Measurements from ENCODE around the gene OOEP.

The OOEP gene

GRCh38 chr6:73377225-73377624, 7.5 kb upstream of the OOEP start:
- Histone ChIP-seq H3K4me3 (ENCODE audit: low read depth, low read length) (no peak overlapping the region), H3K36me3 (ENCODE audit: control insufficient read depth in 2 of 2, insufficient read depth in 1 of 2, low read length in 2 of 2) (no peaks in the 10 kb centered on the region), H3K27ac (ENCODE audit: extremely low read depth, low read depth, low read length) (no peak overlapping the region), H3K9me3 (ENCODE audit: control insufficient read depth, insufficient read depth, low read depth, low read length) (no peaks in the 10 kb centered on the region), H3K4me1 (ENCODE audit: control insufficient read depth, insufficient read depth, low read length) (no peaks in the 10 kb centered on the region)
- ChIA-PET POLR2A (no interaction called here), CTCF (interaction anchor here (0.9 to 2.0 kb wide), 3 partner anchors 11 to 17 kb away, joined by 3 to 5 read pairs (median 4); no protein-coding TSS in a partner anchor)
- TF ChIP-seq ZNF629 (tag by site-specific recombination; IDR thresholded peaks at IDR 0.05): no peak
- no peak for TF ChIP-seq ZNF561 (tag by site-specific recombination; IDR thresholded peaks at IDR 0.05; ENCODE audit: borderline replicate concordance)
- no peak for TF ChIP-seq ZFP37 (tag by site-specific recombination; IDR thresholded peaks at IDR 0.05)
- no peak for TF ChIP-seq ZNF211 (tag by site-specific recombination; IDR thresholded peaks at IDR 0.05; ENCODE audit: low read depth)
- no peak for TF ChIP-seq ZNF239 (tag by site-specific recombination; IDR thresholded peaks at IDR 0.05)
- no peak for TF ChIP-seq ZNF175 (tag by site-specific recombination; IDR thresholded peaks at IDR 0.05)
- TF ChIP-seq ZSCAN5A (tag by site-specific recombination; IDR thresholded peaks at IDR 0.05): no peak
- no peak for TF ChIP-seq ZNF510 (tag by site-specific recombination; IDR thresholded peaks at IDR 0.05; ENCODE audit: insufficient replicate concordance)
- TF ChIP-seq ZNF10 (tag by site-specific recombination; IDR thresholded peaks at IDR 0.05): no peak
- no peak for TF ChIP-seq ZNF585B (tag by site-specific recombination; IDR thresholded peaks at IDR 0.05)
- TF ChIP-seq ZFP3 (tag by site-specific recombination; IDR thresholded peaks at IDR 0.05; ENCODE audit: low read depth): no peak
- no peak for TF ChIP-seq ZNF2 (tag by site-specific recombination; IDR thresholded peaks at IDR 0.05)
- no peak for TF ChIP-seq ZNF521 (tag by site-specific recombination; IDR thresholded peaks at IDR 0.05)
- TF ChIP-seq ZNF677 (tag by site-specific recombination; IDR thresholded peaks at IDR 0.05): no peak
- TF ChIP-seq ZNF280D (tag by site-specific recombination; IDR thresholded peaks at IDR 0.05): no peak
- TF ChIP-seq ZNF354C (tag by site-specific recombination; IDR thresholded peaks at IDR 0.05; ENCODE audit: borderline replicate concordance, low read depth): no peak
- no peak for TF ChIP-seq ZNF544 (tag by site-specific recombination; IDR thresholded peaks at IDR 0.05)
- TF ChIP-seq HOXD13 (CRISPR knock-in tag; IDR thresholded peaks at IDR 0.05; ENCODE audit: borderline replicate concordance): no peak
- no peak for TF ChIP-seq ZNF654 (tag by site-specific recombination; IDR thresholded peaks at IDR 0.05; ENCODE audit: low read depth)
- no peak for TF ChIP-seq ZNF311 (tag by site-specific recombination; IDR thresholded peaks at IDR 0.05; ENCODE audit: borderline replicate concordance)

- Histone ChIP-seq H3K36me3 (ENCODE audit: control insufficient read depth in 2 of 2, insufficient read depth in 1 of 2, low read length in 2 of 2) (no peaks in the 10 kb centered on the region), H3K4me3 (ENCODE audit: low read depth, low read length) (no peak overlapping the region), H3K27ac (ENCODE audit: extremely low read depth, low read depth, low read length) (no peak overlapping the region), H3K4me1 (ENCODE audit: control insufficient read depth, insufficient read depth, low read length) (no peaks in the 10 kb centered on the region), H3K9me3 (ENCODE audit: control insufficient read depth, insufficient read depth, low read depth, low read length) (no peaks in the 10 kb centered on the region)
- ChIA-PET CTCF (interaction anchor here (1.9 kb wide), 1 partner anchor 13 kb away, joined by 11 read pairs; no protein-coding TSS in a partner anchor), POLR2A (no interaction called here)
- TF ChIP-seq ZNF701 (tag by site-specific recombination; IDR thresholded peaks at IDR 0.05) (no peak), SP2 (tag by site-specific recombination; IDR thresholded peaks at IDR 0.05) (no peak), REPIN1 (tag by site-specific recombination; IDR thresholded peaks at IDR 0.05; ENCODE audit: low read depth) (no peak)
Observed at GRCh38 chr6:73375216-73375615, 5.5 kb upstream of the OOEP start.
